SK-N-SH (cell line): Measurements from ENCODE around the gene TSHB.
"Not testable (repeated sequence)": the region's sequence is repeated elsewhere in the genome, so short reads cannot be mapped to it uniquely, and the experiment has no call there.

Source experiments
- CTCF ChIP-seq: fragments of 200-600 bp; sonication (generic); IDR thresholded peaks from 2 replicates; pipeline ENCODE4 v1.6.1; 2017; ENCODE audit warnings: antibody characterized with exemption, mild to moderate bottlenecking, moderate library complexity
- EP300 ChIP-seq, 2 experiments: IDR thresholded peaks; 2 replicates each; pipeline versions ENCODE4 v1.4.0 to v1.6.1; 2012; ENCODE audit warnings: borderline replicate concordance in 1 of 2, low read depth in 1 of 2, low read length in 1 of 2
- GATA2 ChIP-seq: sonication (generic); formaldehyde crosslinking; IDR thresholded peaks from 2 replicates; pipeline ENCODE4 v1.5.0; 2020; ENCODE audit warnings: mild to moderate bottlenecking, missing genetic modification reagents
- JUND ChIP-seq: IDR thresholded peaks from 2 replicates; pipeline ENCODE4 v1.4.0; 2012
- POLR2AphosphoS5 ChIP-seq: IDR thresholded peaks from 2 replicates; pipeline ENCODE4 v1.6.1; 2012; ENCODE audit warnings: low read depth, low read length
- REST ChIP-seq: IDR thresholded peaks from 2 replicates; pipeline ENCODE4 v1.6.1; 2012; ENCODE audit warnings: mild to moderate bottlenecking, low read depth, low read length, moderate library complexity
- USF2 ChIP-seq: fragments of 150-350 bp; IDR thresholded peaks from 2 replicates; pipeline ENCODE4 v1.6.1; 2017; ENCODE audit warnings: antibody characterized with exemption, low read length, low read depth, borderline replicate concordance
- ZBTB33 ChIP-seq: IDR thresholded peaks from 2 replicates; pipeline ENCODE4 v1.4.0; 2012; ENCODE audit warnings: low read depth, borderline replicate concordance

DNA sequence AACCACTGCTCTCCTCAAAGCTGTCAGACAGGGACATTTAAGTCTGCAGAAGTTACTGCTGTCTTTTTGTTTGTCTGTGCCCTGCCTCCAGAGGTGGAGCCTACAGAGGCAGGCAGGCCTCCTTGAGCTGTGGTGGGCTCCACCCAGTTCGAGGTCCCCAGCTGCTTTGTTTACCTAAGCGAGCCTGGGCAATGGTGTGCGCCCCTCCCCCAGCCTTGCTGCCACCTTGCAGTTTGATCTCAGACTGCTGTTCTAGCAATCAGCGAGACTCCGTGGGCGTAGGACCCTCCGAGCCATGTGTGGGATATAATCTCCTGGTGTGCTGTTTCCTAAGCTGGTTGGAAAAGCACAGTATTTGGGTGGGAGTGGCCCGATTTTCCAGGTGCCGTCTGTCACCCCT, 10.1 kb upstream of the TSHB start:
- not testable (repeated sequence) for TF ChIP-seq CTCF; POLR2AphosphoS5; GATA2 (CRISPR knock-in tag); ZBTB33; EP300 (IDR thresholded peaks at IDR 0.05; ENCODE audit: borderline replicate concordance in 1 of 2, low read depth in 1 of 2, low read length in 1 of 2); USF2; JUND; REST
